ENCODE data around the gene CFAP74. TPM values are rescaled to one million over a fixed set of nuclear protein-coding genes. Genes with fewer than 3 reads are reported as not detected.

Gene CFAP74
- total and polyA plus RNA-seq, 12 donors: 0.03 TPM; not detected in 11

GRCh38 chr1:2018217-2019171 is 14.9 kb upstream of the CFAP74 start:
- ATAC-seq (no peak), DNase-seq (no peak)
- no peak overlapping the region for H3K4me3 ChIP-seq
- 13 to 14% methylated on average over 42 to 48 of the region's 48 CpGs for WGBS, 2 donors
- H3K27ac ChIP-seq: no peak overlapping the region
- no peaks in the 10 kb centered on the region for H3K36me3 ChIP-seq
- H3K27me3 ChIP-seq: peaks cover 12 to 87% (median 66%) of the 10 kb centered on the region in 7 donors
- TF ChIP-seq CTCF (IDR thresholded peaks at IDR 0.05): no peak
- intact Hi-C loops (cut with DNase I): no loop called here
- H3K9me3 ChIP-seq: no peaks in the 10 kb centered on the region
- H3K4me1 ChIP-seq: peaks cover 0 to 17% (median 7%) of the 10 kb centered on the region in 9 donors

- Histone ChIP-seq H3K9me3 (no peaks in the 10 kb centered on the region), H3K27ac (no peak overlapping the region), H3K36me3 (no peaks in the 10 kb centered on the region), H3K4me3 (no peak overlapping the region), H3K27me3 (peaks cover 12 to 78% (median 47%) of the 10 kb centered on the region in 7 donors), H3K4me1 (peaks cover 0 to 17% (median 7%) of the 10 kb centered on the region in 9 donors)
- intact Hi-C loops (cut with DNase I): no loop called here
- no peak for ATAC-seq
- DNase-seq: no peak
- TF ChIP-seq CTCF (IDR thresholded peaks at IDR 0.05): no peak
- WGBS, 2 donors: 85 to 88% methylated on average over 9 of the region's 9 CpGs
These were observed 12.5 kb upstream of the CFAP74 start for GRCh38 chr1:2016123-2016522.

- H3K4me3 ChIP-seq: no peak overlapping the region
- DNase-seq (no peak), ATAC-seq (peak in 1 of 8 donors; percentile 51)
- no peaks in the 10 kb centered on the region for H3K9me3 ChIP-seq
- no peaks in the 10 kb centered on the region for H3K36me3 ChIP-seq
- H3K4me1 ChIP-seq: peaks cover 0 to 17% (median 7%) of the 10 kb centered on the region in 9 donors
- TF ChIP-seq CTCF (IDR thresholded peaks at IDR 0.05): no peak
- no peak overlapping the region for H3K27ac ChIP-seq
- H3K27me3 ChIP-seq: peaks cover 8 to 67% (median 36%) of the 10 kb centered on the region in 7 donors
- intact Hi-C loops (cut with DNase I): no loop called here
- 56 to 65% methylated on average over 34 of the region's 34 CpGs for WGBS, 2 donors
These were observed 11.5 kb upstream of the CFAP74 start for GRCh38 chr1:2014741-2015735.

- intact Hi-C loops (cut with DNase I): no loop called here
- no peak for DNase-seq
- Histone ChIP-seq H3K27ac (no peak overlapping the region), H3K4me1 (peaks cover 0 to 13% (median 7%) of the 10 kb centered on the region in 9 donors), H3K27me3 (peaks cover 0 to 63% (median 34%) of the 10 kb centered on the region in 7 donors), H3K36me3 (no peaks in the 10 kb centered on the region), H3K4me3 (no peak overlapping the region), H3K9me3 (no peaks in the 10 kb centered on the region)
- no peak for ATAC-seq
- TF ChIP-seq CTCF (IDR thresholded peaks at IDR 0.05): no peak
- WGBS, 2 donors: 77 to 79% methylated on average over 15 of the region's 15 CpGs
These were observed 10.6 kb upstream of the CFAP74 start for GRCh38 chr1:2014181-2014580.
